Right renal cortex interstitium (tissue), 3 donors: ENCODE results near the gene TMOD1. TPM values are rescaled to one million over a fixed set of nuclear protein-coding genes. Genes with fewer than 3 reads are reported as not detected.
"Not testable (repeated sequence)": the region's sequence is repeated elsewhere in the genome, so short reads cannot be mapped to it uniquely, and the experiment has no call there.

ENCODE experiments used
- DNase-seq, 3 donors: peaks; one replicate each; pipeline ENCODE4 v3.0.0-alpha.2; 2013; ENCODE audit warnings: low read depth in 3 of 3, low spot score in 2 of 3
- polyA plus RNA-seq, 3 donors: library from polyadenylated mRNA; unstranded; fragments of 120-200 nt; gene quantifications; one replicate each; pipeline ENCODE4 v1.2.1, GENCODE V29; 2013; ENCODE audit not compliant: insufficient read length in 3 of 3

Gene TMOD1
- polyA plus RNA-seq, 3 donors: 2.0 to 3.0 (median 2.1) TPM

DNA sequence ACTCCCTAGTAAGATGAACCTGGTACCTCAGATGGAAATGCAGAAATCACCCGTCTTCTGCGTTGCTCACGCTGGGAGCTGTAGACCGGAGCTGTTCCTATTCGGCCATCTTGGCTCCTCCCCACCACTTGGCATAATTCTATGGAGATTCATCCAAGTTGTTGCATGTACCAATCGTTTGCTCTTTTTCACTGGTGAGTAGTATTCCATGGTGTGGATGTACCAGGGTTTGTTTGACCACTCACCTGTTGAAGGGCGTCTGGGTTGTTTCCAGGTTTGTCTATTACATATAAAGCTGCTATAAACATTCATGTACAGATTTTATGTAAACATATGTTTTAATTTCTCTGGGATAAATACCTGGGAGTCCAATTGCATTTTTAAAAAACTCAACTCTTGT is 85.4 kb downstream of the TMOD1 start:
- not testable (repeated sequence) for DNase-seq

GRCh38 chr9:97591535-97591934 is 90.1 kb downstream of the TMOD1 start:
- DNase-seq: no peak

DNA sequence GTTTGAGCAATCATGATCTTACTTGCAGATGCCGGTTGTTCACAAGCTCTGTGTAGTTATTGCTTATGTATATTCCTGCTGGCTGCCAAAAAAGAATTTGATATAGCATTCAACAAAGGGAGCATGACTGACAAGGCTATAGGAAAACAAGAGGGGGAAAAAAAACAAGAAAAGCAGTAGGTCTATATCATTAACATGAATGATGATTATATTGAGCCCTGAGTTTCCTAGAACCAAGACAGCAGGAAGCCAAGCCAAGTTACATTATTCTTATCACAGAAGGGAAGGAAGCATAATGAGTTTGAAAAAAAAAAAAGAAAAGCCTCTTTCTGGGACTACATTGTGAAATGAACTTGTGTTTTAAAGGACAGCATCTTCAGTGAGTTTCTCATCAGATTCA is 90.7 kb downstream of the TMOD1 start:
- DNase-seq: no peak

DNA sequence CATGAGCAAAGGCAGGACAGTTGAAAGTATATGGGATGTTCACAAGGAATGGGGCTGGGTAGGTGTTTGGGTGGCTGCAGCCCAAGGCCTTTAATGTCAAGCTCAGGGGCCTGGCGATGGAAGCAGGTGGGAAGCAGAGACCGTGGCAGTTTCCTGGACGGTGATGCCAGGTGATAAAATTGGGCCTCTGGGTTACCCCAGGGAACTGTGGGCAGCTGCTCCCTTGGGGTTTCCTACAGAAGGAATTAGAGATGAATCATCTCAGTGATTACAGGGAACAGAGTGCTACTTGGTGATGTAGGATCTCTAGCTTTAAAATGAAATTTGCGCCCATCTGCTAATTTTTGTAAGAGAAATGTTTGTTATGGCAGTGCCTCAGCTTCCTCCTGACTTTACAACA is 92.5 kb downstream of the TMOD1 start:
- DNase-seq: no peak

GRCh38 chr9:97594381-97594921 is 93.0 kb downstream of the TMOD1 start:
- no peak for DNase-seq

- no peak for DNase-seq
Observed at GRCh38 chr9:97596906-97597305, 95.4 kb downstream of the TMOD1 start.

DNA sequence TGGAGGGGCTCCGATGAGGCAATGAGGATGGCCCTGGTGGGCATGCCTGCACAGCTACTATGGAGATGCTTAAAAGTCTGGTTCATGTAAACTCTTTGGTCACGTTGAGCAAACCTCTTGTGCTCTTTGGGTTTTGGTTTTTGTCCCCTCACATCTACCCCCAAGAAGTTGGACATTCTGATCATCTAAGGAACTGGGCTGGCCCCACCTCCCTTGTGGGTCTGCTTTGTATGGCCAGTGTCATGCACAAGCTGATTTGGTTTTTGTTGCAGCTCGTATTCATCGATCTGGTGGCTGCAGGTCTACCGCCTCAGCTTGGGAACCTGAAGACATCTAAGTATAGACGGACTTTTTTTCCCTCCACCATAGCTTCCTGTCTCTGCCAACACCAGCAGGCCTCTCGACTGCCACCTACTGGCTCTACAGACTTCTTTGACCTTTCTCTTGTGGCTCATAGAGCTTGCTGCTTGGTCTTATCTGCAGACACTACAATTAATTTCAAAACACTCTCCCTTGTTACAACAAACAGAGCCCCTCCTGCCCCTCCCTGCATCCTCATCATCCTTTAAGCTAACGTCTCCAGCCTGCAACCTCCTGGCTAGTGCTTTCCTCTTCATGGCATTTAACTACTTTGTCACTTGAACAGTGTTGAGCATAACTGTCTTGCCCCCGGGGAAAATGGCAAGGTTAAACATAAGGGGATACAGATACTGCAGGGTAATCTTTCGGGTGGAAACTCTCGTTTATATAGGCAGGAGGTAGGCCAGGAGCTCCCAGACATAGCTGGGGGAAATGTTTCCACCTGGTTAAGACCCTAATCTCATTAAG is 97.2 kb downstream of the TMOD1 start:
- peak; percentile 53 to 58 (median 57) for DNase-seq

DNA sequence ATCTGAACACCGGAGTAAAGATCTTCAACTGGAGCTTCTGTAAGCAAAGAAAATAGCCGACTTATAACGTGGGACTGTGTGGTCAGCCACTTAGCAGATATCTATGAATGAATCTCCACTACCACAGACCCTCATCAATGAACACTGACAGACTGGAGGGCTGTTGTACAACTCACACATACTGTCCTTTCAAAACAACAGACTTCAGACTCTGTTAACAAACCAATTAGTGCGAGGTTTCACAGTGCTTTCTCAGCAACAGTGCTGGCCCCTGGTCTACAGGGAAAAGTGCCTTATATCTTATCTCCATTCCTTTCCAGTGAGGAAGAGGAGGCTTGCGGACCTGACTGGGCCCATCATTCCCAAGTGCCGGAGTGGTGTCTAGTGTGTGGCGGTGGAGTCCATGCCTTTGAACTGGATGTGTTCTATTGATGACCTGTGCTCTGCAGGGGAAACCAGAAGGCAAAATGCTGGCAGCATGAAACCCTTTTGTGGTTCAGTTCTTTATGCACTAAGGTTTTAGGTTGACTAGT is 97.9 kb downstream of the TMOD1 start:
- no peak for DNase-seq

GRCh38 chr9:97600531-97601227 is 99.2 kb downstream of the TMOD1 start:
- DNase-seq: no peak

DNA sequence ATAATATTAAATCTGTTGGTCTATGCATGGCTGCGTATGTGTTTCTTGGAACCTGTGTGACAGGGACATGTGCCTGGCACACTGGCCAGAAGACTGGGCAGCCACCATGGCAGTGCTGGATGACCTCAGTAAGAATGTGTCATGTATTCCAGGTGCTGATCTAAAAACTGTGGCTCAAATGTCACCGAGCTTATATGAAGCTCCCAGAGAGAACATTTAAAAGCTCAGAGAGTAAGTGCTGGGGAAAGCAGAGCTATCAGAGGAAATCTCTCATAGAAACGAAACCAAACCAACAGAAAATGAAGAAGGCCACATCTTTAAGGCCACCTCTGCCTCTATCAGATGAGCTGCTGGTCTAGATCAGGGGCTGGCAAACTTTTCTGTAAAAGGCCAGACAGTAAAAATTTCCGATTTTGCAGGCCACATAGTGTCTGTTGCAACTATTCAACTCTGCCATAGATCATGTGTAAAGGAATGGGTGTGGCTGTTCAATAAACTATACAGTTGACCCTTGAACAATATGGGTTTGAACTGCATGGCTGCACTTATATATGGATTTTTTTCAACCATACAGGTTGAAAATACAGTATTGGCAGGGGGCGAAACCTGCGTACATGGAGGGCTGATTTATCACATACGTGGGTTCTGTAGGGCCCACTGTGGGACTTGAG is 99.9 kb downstream of the TMOD1 start:
- no peak for DNase-seq

DNA sequence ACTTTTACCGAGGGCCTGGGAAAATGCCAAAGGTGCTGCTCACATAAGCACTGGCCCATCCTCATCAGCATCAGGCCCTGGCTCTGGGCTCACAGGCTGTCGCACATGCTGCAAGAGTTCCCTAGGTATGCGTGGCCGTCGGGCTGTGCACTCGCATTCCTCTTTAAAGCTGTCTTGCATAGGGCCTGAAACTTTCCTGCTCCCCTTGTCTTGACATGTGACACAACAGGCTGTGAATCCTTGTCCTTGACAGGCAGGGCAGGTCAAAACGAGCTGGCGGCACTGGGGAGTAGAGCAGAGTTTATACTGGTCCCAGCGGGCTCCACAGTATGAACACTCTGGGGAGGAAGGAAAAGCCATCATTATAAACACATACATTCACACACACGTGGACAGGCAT is 101.0 kb downstream of the TMOD1 start:
- DNase-seq: no peak

- no peak for DNase-seq
Observed at GRCh38 chr9:97604901-97605645, 103.6 kb downstream of the TMOD1 start.

DNA sequence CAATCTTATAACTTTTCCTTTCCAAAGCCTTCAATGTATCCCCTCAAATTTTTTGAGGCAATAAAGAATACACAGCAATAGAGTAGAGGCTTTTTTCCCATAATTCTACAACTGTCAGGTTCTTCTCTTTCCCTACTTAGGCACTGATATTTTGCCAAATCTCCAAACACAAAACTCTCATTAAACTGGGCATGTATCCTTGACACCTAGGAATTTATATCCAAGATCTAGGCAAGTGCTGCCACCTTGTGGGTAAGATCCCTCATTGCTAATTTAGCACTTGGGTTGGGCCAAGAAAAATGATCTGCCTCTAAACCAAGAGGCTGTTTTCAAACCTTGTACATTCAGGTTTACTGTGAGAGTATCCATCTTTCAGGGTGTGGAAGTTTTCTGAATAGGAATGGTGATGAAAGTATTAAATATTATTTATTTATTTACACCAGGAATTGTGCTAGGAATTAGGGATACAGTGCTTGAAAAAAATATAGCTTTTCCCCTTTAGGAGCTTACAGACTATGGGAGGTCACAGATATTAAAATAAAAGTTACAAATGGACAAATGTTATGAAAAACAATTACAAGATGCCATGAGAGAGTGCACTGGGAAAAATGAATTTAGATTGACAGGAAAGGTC is 114.1 kb downstream of the TMOD1 start:
- DNase-seq: peak in 2 of 3 donors; percentile 29 to 55

DNA sequence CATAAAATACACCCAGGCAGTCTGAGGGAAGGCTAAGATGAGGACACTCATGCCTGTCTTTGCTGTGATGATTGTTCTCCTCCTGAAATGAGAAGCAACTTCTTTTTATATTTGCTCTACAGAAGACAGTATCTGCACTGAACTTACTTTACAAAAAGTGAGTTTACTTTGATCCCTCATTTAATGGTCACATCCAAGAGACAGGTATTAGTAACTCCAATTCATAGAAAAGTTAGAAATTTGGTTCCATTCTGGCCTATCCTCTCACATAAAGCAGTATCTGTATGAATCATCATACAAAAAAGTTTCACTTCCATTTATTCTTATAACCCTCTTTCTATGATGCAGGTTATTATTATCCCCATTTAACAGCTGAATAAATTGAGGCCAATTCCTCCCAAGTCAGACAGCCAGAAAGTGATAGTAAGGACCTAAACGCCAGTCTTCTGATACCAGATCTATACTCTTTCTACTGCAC is 116.5 kb downstream of the TMOD1 start:
- DNase-seq: no peak

GRCh38 chr9:97620063-97620462 is 118.6 kb downstream of the TMOD1 start:
- DNase-seq: not testable (repeated sequence)

GRCh38 chr9:97622483-97622882 is 121.0 kb downstream of the TMOD1 start:
- not testable (repeated sequence) for DNase-seq

DNA sequence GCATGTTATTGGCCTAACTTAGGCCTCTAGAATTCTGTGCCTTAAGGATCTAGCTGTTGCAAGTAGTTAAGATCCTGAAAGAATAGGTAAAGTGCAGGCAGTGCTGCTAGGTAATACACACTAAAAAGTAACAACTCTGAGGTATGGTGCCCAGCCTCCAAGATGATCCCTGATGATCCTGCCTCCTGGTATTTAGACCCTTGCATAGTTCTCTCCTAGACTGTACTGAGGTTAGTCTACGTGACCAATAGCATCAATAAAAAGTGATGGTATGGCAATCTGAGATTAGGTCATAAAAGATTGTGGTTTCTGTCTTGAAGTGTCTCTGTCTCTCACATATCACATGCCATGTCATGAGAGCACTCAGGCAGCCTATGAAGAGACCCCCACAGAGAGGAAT is 122.5 kb downstream of the TMOD1 start:
- no peak for DNase-seq

GRCh38 chr9:97625620-97626019 is 124.2 kb downstream of the TMOD1 start:
- no peak for DNase-seq

GRCh38 chr9:97627624-97628023 is 126.2 kb downstream of the TMOD1 start:
- no peak for DNase-seq

GRCh38 chr9:97628668-97629067 is 127.2 kb downstream of the TMOD1 start:
- no peak for DNase-seq
